Measurements from ENCODE around the gene PTEN. TPM values are rescaled to one million over a fixed set of nuclear protein-coding genes. Genes with fewer than 3 reads are reported as not detected.

The PTEN gene
- total and polyA plus RNA-seq, 2 experiments from 2014 or later = 20.8 to 64.0 TPM

DNA sequence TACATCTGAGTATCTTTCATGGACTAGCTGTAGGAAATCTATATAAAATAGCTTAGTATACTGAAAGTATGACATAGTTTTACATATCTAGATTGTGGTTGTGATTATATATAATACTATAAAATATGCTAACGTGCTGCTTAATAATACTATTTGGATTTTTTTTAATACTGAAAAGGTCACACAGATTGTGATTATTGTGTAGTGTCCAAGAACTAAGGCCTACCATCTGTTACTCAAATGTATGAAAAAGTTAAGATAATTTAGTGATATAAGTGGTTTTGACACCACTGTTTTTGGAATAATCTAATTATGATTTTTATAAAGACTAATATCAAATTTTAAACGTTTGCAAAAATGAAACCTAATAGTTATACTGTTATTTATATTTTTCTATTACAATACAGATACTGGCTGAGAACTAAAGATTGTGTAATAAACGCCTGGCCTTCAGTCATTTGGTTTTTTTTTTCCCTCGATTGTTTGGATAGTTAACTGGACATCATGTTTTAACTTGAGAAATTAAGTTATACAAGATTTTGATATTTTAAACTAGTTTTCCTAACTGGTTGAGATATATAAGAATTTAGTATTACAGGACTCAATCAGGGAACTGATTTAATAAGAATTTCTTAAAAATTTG lies 12.6 kb downstream of the PTEN start:
- Histone ChIP-seq H3K4me1 (ENCODE audit: insufficient read depth) (peaks cover 24% of the 10 kb centered on the region), H3K79me2 (replicated peaks; ENCODE audit: insufficient read depth) (peaks cover 99% of the 10 kb centered on the region), H3K4me3 (no peak overlapping the region), H3K27ac (ENCODE audit: low read depth) (no peak overlapping the region), H2AFZ (no peak overlapping the region), H3K36me3 (ENCODE audit: insufficient read depth) (no peaks in the 10 kb centered on the region), H4K20me1 (replicated peaks; ENCODE audit: insufficient read depth) (peaks cover 11% of the 10 kb centered on the region), H3K27me3 (ENCODE audit: insufficient read depth) (no peaks in the 10 kb centered on the region), H3K4me2 (no peak overlapping the region), H3K9me2 (ENCODE audit: insufficient read depth) (no peaks in the 10 kb centered on the region), H3F3A (replicated peaks; ENCODE audit: low read depth) (no peaks in the 10 kb centered on the region)
- Mint-ChIP-seq H3K27me3 (ENCODE audit: insufficient read depth, low read depth, poor library complexity) (no peaks in the 10 kb centered on the region), H3K4me1 (peaks cover 18% of the 10 kb centered on the region), H3K9me3 (no peaks in the 10 kb centered on the region; the same call in 1 of the 3 replicates), H3K4me3 (no peak overlapping the region), H3K36me3 (ENCODE audit: low read depth) (peaks cover 18% of the 10 kb centered on the region; the same call in 2 of the 3 replicates), H3K27ac (no peak overlapping the region)
- ATAC-seq (no peak), DNase-seq (ENCODE audit: low spot score) (no peak)
- TF ChIP-seq NANOG (IDR thresholded peaks at IDR 0.05; ENCODE audit: borderline replicate concordance) (no peak), ZNF331 (CRISPR knock-in tag; IDR thresholded peaks at IDR 0.05; ENCODE audit: low read depth) (no peak), POLR2AphosphoS5 (IDR thresholded peaks at IDR 0.05; ENCODE audit: low read depth) (no peak), JUNB (IDR thresholded peaks at IDR 0.05; ENCODE audit: unreplicated experiment) (no peak), STAT1 (IDR thresholded peaks at IDR 0.05; ENCODE audit: unreplicated experiment) (no peak), CREB1 (CRISPR knock-in tag; IDR thresholded peaks at IDR 0.05; ENCODE audit: low read depth) (no peak), ZNF114 (CRISPR knock-in tag; IDR thresholded peaks at IDR 0.05) (no peak), EZH2phosphoT487 (IDR thresholded peaks at IDR 0.05; ENCODE audit: unreplicated experiment) (no peak), EZH2 (IDR thresholded peaks at IDR 0.05; ENCODE audit: low read depth, unreplicated experiment) (no peak)
- TF ChIP-seq, protein P1, sequence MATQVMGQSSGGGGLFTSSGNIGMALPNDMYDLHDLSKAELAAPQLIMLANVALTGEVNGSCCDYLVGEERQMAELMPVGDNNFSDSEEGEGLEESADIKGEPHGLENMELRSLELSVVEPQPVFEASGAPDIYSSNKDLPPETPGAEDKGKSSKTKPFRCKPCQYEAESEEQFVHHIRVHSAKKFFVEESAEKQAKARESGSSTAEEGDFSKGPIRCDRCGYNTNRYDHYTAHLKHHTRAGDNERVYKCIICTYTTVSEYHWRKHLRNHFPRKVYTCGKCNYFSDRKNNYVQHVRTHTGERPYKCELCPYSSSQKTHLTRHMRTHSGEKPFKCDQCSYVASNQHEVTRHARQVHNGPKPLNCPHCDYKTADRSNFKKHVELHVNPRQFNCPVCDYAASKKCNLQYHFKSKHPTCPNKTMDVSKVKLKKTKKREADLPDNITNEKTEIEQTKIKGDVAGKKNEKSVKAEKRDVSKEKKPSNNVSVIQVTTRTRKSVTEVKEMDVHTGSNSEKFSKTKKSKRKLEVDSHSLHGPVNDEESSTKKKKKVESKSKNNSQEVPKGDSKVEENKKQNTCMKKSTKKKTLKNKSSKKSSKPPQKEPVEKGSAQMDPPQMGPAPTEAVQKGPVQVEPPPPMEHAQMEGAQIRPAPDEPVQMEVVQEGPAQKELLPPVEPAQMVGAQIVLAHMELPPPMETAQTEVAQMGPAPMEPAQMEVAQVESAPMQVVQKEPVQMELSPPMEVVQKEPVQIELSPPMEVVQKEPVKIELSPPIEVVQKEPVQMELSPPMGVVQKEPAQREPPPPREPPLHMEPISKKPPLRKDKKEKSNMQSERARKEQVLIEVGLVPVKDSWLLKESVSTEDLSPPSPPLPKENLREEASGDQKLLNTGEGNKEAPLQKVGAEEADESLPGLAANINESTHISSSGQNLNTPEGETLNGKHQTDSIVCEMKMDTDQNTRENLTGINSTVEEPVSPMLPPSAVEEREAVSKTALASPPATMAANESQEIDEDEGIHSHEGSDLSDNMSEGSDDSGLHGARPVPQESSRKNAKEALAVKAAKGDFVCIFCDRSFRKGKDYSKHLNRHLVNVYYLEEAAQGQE (IDR thresholded peaks at IDR 0.05; ENCODE audit: unreplicated experiment) = no peak
- TF ChIP-seq, protein P2, sequence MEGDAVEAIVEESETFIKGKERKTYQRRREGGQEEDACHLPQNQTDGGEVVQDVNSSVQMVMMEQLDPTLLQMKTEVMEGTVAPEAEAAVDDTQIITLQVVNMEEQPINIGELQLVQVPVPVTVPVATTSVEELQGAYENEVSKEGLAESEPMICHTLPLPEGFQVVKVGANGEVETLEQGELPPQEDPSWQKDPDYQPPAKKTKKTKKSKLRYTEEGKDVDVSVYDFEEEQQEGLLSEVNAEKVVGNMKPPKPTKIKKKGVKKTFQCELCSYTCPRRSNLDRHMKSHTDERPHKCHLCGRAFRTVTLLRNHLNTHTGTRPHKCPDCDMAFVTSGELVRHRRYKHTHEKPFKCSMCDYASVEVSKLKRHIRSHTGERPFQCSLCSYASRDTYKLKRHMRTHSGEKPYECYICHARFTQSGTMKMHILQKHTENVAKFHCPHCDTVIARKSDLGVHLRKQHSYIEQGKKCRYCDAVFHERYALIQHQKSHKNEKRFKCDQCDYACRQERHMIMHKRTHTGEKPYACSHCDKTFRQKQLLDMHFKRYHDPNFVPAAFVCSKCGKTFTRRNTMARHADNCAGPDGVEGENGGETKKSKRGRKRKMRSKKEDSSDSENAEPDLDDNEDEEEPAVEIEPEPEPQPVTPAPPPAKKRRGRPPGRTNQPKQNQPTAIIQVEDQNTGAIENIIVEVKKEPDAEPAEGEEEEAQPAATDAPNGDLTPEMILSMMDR (conservative IDR thresholded peaks at IDR 0.05; ENCODE audit: low read depth in 2 of 2) = no peak
- TF ChIP-seq, protein P3, sequence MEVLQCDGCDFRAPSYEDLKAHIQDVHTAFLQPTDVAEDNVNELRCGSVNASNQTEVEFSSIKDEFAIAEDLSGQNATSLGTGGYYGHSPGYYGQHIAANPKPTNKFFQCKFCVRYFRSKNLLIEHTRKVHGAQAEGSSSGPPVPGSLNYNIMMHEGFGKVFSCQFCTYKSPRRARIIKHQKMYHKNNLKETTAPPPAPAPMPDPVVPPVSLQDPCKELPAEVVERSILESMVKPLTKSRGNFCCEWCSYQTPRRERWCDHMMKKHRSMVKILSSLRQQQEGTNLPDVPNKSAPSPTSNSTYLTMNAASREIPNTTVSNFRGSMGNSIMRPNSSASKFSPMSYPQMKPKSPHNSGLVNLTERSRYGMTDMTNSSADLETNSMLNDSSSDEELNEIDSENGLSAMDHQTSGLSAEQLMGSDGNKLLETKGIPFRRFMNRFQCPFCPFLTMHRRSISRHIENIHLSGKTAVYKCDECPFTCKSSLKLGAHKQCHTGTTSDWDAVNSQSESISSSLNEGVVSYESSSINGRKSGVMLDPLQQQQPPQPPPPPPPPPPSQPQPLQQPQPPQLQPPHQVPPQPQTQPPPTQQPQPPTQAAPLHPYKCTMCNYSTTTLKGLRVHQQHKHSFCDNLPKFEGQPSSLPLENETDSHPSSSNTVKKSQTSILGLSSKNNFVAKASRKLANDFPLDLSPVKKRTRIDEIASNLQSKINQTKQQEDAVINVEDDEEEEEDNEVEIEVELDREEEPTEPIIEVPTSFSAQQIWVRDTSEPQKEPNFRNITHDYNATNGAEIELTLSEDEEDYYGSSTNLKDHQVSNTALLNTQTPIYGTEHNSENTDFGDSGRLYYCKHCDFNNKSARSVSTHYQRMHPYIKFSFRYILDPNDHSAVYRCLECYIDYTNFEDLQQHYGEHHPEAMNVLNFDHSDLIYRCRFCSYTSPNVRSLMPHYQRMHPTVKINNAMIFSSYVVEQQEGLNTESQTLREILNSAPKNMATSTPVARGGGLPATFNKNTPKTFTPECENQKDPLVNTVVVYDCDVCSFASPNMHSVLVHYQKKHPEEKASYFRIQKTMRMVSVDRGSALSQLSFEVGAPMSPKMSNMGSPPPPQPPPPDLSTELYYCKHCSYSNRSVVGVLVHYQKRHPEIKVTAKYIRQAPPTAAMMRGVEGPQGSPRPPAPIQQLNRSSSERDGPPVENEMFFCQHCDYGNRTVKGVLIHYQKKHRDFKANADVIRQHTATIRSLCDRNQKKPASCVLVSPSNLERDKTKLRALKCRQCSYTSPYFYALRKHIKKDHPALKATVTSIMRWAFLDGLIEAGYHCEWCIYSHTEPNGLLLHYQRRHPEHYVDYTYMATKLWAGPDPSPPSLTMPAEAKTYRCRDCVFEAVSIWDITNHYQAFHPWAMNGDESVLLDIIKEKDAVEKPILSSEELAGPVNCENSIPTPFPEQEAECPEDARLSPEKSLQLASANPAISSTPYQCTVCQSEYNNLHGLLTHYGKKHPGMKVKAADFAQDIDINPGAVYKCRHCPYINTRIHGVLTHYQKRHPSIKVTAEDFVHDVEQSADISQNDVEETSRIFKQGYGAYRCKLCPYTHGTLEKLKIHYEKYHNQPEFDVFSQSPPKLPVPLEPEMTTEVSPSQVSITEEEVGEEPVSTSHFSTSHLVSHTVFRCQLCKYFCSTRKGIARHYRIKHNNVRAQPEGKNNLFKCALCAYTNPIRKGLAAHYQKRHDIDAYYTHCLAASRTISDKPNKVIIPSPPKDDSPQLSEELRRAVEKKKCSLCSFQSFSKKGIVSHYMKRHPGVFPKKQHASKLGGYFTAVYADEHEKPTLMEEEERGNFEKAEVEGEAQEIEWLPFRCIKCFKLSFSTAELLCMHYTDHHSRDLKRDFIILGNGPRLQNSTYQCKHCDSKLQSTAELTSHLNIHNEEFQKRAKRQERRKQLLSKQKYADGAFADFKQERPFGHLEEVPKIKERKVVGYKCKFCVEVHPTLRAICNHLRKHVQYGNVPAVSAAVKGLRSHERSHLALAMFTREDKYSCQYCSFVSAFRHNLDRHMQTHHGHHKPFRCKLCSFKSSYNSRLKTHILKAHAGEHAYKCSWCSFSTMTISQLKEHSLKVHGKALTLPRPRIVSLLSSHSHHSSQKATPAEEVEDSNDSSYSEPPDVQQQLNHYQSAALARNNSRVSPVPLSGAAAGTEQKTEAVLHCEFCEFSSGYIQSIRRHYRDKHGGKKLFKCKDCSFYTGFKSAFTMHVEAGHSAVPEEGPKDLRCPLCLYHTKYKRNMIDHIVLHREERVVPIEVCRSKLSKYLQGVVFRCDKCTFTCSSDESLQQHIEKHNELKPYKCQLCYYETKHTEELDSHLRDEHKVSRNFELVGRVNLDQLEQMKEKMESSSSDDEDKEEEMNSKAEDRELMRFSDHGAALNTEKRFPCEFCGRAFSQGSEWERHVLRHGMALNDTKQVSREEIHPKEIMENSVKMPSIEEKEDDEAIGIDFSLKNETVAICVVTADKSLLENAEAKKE (CRISPR knock-in tag; IDR thresholded peaks at IDR 0.05) = no peak
- TF ChIP-seq, protein P4, sequence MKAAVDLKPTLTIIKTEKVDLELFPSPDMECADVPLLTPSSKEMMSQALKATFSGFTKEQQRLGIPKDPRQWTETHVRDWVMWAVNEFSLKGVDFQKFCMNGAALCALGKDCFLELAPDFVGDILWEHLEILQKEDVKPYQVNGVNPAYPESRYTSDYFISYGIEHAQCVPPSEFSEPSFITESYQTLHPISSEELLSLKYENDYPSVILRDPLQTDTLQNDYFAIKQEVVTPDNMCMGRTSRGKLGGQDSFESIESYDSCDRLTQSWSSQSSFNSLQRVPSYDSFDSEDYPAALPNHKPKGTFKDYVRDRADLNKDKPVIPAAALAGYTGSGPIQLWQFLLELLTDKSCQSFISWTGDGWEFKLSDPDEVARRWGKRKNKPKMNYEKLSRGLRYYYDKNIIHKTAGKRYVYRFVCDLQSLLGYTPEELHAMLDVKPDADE (IDR thresholded peaks at IDR 0.05) = no peak

All from GM23338 (cell line).